HUES6 (cell line): ENCODE measurements around the gene BSDC1.
"Not testable (repeated sequence)": the region's sequence is repeated elsewhere in the genome, so short reads cannot be mapped to it uniquely, and the experiment has no call there.

Experiments used
- H3K27ac ChIP-seq: 2 replicates; pipeline ENCODE4 v1.7.0; 2013; ENCODE audit warnings: low read depth, mild to moderate bottlenecking, low read length, inconsistent platforms
- H3K27me3 ChIP-seq: 2 replicates; pipeline ENCODE4 v1.6.1; 2013; ENCODE audit warnings: low read length; ENCODE audit not compliant: control insufficient read depth, insufficient read depth
- H3K36me3 ChIP-seq: 2 replicates; pipeline ENCODE4 v1.6.1; 2013; ENCODE audit warnings: low read length; ENCODE audit not compliant: control insufficient read depth, insufficient read depth
- H3K4me1 ChIP-seq: 2 replicates; pipeline ENCODE4 v1.6.1; 2013; ENCODE audit warnings: low read length; ENCODE audit not compliant: control insufficient read depth, insufficient read depth
- H3K4me3 ChIP-seq: 2 replicates; pipeline ENCODE4 v1.5.1; 2013; ENCODE audit warnings: low read depth, low read length
- H3K9ac ChIP-seq: one replicate; pipeline ENCODE4 v1.6.1; 2013; ENCODE audit warnings: mild to moderate bottlenecking, low read length
- H3K9me3 ChIP-seq: 2 replicates; pipeline ENCODE4 v1.6.1; 2013; ENCODE audit warnings: low read depth, low read length; ENCODE audit not compliant: control insufficient read depth, insufficient read depth

Gene BSDC1

DNA sequence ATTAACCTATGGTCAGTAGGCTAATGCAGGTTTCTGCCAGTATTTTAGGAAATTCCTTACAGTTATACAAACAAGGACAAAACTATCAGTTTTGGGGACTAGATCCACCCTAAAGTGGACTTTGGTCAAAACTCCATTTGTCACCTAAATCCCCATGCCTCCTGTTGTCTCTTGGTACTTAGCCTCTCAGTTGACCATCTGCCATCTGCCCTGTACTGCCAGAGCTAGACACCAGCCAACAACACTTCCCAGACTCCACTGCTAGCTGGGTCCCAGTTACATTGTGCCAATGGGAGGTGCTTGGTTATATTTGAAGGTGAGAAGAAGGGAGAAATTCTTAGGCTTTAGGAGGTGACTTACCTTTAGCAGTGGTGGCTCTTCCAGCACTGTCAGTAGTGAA lies 17.0 kb upstream of the BSDC1 start:
- Histone ChIP-seq H3K27me3 (no peaks in the 10 kb centered on the region), H3K9ac (no peak overlapping the region), H3K9me3 (peaks cover 28% of the 10 kb centered on the region), H3K4me3 (no peak overlapping the region), H3K36me3 (no peaks in the 10 kb centered on the region), H3K4me1 (no peaks in the 10 kb centered on the region), H3K27ac (no peak overlapping the region)

DNA sequence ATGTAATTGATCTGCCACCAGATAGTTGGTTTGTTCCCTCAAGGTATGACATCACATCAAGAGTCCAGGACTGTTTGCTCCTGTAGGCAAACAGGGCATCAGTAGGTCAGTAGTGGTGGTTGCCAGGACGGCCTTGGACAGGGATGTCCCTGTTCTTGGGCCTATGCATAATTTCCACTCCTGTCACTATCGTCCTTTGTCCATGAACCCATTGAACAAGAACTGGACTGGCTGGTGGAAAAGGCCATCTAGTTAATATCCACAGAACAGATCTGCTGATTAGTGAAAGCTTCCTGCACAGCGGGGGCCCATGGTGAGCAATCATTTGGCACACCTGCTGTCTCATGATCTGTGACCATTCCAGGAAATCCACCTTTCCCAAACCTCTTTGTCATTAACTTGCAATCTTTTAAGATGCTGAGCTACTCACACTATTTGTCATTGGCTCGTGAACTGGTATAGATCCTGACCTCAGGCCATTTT lies 12.4 kb upstream of the BSDC1 start:
- Histone ChIP-seq H3K4me3 (no peak overlapping the region), H3K9ac (no peak overlapping the region), H3K4me1 (no peaks in the 10 kb centered on the region), H3K36me3 (no peaks in the 10 kb centered on the region), H3K27ac (no peak overlapping the region), H3K9me3 (0 out of 2 replicates have a peak, but pooled peaks cover 2% of the 10 kb centered on the region), H3K27me3 (no peaks in the 10 kb centered on the region)

DNA sequence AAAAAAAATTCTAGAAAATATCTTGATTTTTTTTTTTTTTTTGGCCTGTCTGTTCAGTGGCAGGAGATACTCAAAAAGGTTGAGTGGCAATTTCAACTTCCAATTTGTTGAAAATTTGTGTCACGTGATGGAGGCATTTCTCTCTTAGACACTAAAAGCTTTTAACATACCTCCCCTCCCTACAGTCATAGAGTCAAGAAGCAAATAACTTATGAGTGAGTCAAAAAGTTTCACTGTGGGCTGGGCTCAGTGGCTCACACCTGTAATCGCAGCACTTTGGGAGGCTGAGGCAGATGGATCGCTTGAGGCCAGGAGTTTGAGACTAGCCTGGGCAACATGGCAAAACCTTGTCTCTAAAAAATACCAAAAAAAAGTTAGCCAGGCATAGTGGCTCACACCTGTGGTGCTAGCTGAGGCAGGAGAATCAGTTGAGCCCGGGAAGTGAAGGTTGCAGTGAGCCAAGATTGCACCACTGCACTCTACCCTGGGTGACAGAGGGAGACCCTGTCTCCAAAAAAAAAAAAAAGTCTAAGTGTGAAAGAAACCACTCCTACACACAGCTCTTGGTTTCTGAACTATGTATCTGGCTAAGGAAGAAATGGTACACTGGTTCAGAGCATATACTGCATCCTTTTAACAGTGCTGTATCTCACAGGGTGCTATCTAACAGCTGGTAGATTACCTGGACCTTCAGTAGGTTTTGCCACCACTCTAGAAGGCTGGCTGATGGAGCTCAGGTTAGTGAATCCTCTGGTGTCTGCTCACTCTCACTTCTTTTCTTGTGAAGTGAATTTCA lies 11.6 kb upstream of the BSDC1 start:
- Histone ChIP-seq H3K4me1 (peaks cover 3% of the 10 kb centered on the region; the same call in 1 of the 2 replicates), H3K27ac (no peak overlapping the region), H3K9ac (no peak overlapping the region), H3K9me3 (0 out of 2 replicates have a peak, but pooled peaks cover 2% of the 10 kb centered on the region), H3K4me3 (no peak overlapping the region), H3K27me3 (no peaks in the 10 kb centered on the region), H3K36me3 (no peaks in the 10 kb centered on the region)

DNA sequence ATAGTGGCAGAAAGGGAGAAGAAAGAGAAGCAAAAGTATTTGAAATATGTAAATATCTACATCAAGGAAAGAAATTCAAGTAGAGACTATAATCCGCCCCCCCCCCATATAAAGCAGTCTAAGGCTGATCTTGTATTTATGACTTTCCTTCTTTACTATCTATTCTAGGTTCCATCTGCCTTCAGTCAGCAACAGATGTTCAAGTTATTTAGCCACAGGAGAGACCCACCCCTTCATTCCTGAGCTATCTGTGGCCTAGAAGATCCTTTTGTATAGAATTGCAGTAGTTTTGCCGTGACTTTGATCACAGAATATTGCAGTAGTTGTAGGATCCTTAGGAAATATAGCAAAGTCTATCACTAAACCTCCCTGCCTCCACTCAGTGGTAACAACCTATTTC lies 10.7 kb upstream of the BSDC1 start:
- Histone ChIP-seq H3K9ac (no peak overlapping the region), H3K27me3 (no peaks in the 10 kb centered on the region), H3K9me3 (no peaks in the 10 kb centered on the region), H3K36me3 (no peaks in the 10 kb centered on the region), H3K4me1 (peaks cover 3% of the 10 kb centered on the region; the same call in 1 of the 2 replicates), H3K4me3 (no peak overlapping the region), H3K27ac (no peak overlapping the region)

DNA sequence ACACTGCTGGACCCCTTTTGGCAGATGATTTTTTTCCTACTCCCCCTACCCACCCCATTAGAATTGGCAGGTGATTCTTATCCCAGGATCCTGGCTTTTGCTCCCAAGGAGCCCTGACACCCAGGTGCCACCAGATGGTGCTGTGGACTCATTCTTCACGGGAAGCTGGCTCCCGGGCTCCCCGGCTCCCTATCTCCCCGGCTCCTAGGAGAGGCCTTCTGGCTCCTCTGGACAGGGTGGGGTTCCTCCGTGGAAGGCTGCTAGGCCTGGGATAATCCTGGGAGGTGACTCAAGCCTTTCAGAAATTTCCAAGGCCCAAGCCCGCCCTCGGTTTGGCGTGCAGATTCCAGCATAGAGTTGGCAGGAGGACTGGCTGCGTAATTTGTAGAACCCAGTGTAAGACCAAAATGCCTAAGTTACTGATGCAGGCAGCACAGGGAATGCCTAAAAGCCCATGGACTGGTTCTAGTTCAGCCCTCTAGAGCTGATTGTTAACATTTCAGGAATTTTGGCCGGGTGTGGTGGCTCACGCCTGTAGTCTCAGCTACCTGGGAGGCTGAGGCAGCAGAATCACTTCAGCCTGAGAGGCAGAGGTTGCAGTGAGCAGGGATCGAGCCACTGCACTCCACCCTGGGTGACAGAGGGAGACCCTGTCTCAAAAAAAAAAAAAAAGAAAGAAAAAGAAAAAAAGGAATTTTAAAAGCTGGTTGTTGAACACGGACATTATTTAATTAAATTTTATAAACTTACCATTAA lies 6.8 kb upstream of the BSDC1 start:
- H3K9ac ChIP-seq: no peak overlapping the region
- H3K36me3 ChIP-seq: no peaks in the 10 kb centered on the region
- no peaks in the 10 kb centered on the region for H3K27me3 ChIP-seq
- H3K9me3 ChIP-seq: no peaks in the 10 kb centered on the region; the same call in 1 of the 2 replicates
- peaks cover 3% of the 10 kb centered on the region; the same call in 1 of the 2 replicates for H3K4me1 ChIP-seq
- peak overlapping the region; percentile 39; the same call in 1 of the 2 replicates for H3K27ac ChIP-seq
- H3K4me3 ChIP-seq: no peak overlapping the region

DNA sequence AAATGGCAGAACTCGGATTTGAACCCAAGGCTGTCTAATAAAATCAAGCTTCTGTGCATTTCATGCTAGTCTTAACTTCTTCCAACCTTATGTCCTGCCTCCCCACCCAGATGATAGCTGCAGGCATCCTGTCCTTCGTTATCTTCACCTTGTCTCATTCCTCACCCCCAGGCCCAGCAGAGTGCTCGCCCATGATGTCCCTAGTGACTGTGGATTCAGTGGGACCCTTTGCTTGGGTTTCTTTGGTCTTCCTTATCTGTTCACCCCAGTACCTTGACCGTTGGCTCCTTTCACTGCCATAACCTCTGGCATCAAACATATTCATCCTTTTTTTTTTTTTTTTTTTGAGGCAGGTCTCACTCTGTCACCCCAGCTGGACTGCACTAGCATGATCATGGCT lies 5.6 kb upstream of the BSDC1 start:
- no peaks in the 10 kb centered on the region for H3K36me3 ChIP-seq
- H3K9me3 ChIP-seq: no peaks in the 10 kb centered on the region; the same call in 1 of the 2 replicates
- H3K9ac ChIP-seq: no peak overlapping the region
- no peaks in the 10 kb centered on the region for H3K27me3 ChIP-seq
- peaks cover 3% of the 10 kb centered on the region; the same call in 1 of the 2 replicates for H3K4me1 ChIP-seq
- H3K27ac ChIP-seq: no peak overlapping the region
- H3K4me3 ChIP-seq: no peak overlapping the region

DNA sequence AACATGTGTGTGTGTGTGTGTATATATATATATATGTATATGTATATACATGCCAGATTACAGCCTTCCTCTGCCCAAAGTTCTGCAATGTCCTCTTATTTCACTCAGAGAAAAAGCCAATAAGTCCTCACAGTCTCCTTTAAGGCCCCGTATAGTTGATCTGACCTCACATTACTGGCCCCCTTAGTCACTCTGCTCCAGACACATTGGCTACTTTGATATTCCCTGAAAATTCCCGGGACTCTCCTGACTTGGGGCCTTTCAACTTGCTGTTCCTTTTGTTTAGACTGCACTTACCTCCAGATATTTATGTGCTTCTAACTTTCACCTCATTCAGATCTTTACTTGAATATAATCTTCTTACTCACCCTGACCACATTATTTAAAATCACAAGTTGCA lies 4.2 kb upstream of the BSDC1 start:
- Histone ChIP-seq H3K36me3 (no peaks in the 10 kb centered on the region), H3K9ac (no peak overlapping the region), H3K4me3 (no peak overlapping the region), H3K9me3 (no peaks in the 10 kb centered on the region; the same call in 1 of the 2 replicates), H3K27ac (no peak overlapping the region), H3K4me1 (peaks cover 6% of the 10 kb centered on the region; the same call in 1 of the 2 replicates), H3K27me3 (no peaks in the 10 kb centered on the region)

DNA sequence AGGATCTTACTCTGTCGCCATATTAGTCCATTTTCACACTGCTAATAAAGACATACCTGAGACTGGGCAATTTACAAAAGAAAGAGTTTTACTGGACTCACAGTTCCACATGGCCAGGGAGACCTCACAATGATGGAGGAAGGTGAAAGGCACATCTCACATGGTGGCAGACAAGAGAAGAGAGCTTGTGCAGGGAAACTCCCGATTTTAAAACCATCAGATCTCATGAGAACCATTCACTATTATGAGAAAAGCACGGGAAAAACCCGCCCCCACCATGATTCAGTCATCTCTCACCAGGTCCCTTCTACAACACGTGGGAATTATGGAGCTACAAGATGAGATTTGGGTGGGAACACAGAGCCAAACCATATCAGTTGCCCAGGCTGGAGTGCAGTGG lies 2.3 kb upstream of the BSDC1 start:
- not testable (repeated sequence) for H3K9ac ChIP-seq, H3K36me3 ChIP-seq, H3K27me3 ChIP-seq, H3K4me1 ChIP-seq, H3K9me3 ChIP-seq, H3K4me3 ChIP-seq, H3K27ac ChIP-seq

DNA sequence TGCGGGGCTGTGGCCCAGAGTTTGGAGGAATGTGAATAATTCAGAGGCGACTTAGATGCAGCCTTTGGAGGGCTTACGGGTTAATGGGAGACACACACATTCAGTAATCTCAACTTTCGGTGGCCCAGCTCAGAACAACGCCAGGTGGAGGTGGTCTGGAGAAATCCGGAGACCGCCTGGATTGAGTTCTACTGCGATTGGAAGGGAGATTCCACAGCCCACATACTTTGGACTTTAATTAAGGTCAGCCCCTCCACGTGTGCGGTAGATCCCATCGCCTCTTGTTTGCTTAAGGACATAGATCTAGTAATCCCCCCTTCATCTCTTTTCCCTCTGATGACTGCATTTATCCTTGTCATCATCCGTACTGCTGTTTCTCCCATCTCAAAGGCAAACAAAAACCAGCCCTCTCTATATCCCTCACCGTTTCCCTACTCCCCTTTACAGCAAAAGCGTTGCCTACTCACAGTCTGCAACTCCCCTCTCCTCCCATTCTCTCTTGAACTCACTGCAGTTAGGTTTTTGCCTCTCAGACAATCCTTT lies 720 bp upstream of the BSDC1 start:
- Histone ChIP-seq H3K4me3 (peak overlapping the region; percentile 91), H3K9ac (peak overlapping the region; percentile 78), H3K36me3 (peaks cover 22% of the 10 kb centered on the region), H3K9me3 (no peaks in the 10 kb centered on the region; the same call in 1 of the 2 replicates), H3K4me1 (peaks cover 6% of the 10 kb centered on the region; the same call in 1 of the 2 replicates), H3K27me3 (no peaks in the 10 kb centered on the region), H3K27ac (peak overlapping the region; percentile 21)

DNA sequence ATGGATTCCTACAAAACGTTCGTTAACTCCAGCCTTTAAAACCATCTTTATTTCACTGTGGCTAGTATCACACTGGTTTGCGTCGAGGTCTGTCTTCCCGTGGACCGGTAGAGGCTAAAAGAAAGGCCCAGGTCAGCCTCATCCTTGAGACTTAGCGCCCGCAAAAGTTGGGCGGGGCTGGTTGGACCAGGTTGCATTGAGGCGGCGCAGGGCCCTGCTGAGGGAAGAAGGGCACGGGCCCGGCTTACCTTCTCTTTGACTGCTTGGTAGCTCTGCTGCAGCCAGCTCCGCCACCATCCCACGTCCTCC lies 455 bp downstream of the BSDC1 start:
- Histone ChIP-seq H3K4me1 (peaks cover 6% of the 10 kb centered on the region; the same call in 1 of the 2 replicates), H3K27me3 (no peaks in the 10 kb centered on the region), H3K4me3 (peak overlapping the region; percentile 91), H3K27ac (peak overlapping the region; percentile 84), H3K36me3 (peaks cover 32% of the 10 kb centered on the region), H3K9me3 (no peaks in the 10 kb centered on the region; the same call in 1 of the 2 replicates), H3K9ac (peak overlapping the region; percentile 92)

DNA sequence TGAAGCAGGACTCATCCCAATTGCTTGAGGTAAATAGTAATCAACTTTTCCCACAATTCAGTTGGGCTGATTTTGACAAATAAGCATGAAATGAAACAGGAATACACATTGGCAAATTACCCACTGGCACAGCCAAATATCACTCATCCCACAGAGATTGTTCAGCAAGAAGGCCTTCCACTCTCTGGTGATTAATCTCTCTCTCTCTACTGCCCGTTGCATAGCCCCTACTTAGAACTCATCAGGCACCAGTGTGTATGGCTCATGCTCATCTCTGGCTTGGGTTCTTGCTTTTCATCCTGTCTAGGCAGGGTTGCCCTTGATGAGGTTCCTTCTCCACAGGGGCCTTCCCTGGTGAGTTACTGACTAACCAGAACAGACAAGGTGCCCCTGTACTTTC lies 1.1 kb downstream of the BSDC1 start:
- no peak overlapping the region for H3K27ac ChIP-seq
- peaks cover 38% of the 10 kb centered on the region for H3K36me3 ChIP-seq
- H3K27me3 ChIP-seq: no peaks in the 10 kb centered on the region
- H3K9ac ChIP-seq: peak overlapping the region; percentile 92
- peaks cover 6% of the 10 kb centered on the region; the same call in 1 of the 2 replicates for H3K4me1 ChIP-seq
- H3K4me3 ChIP-seq: peak overlapping the region; percentile 91
- no peaks in the 10 kb centered on the region; the same call in 1 of the 2 replicates for H3K9me3 ChIP-seq
